Fibroblast of pulmonary artery (primary cell): Measurements from ENCODE around the gene GGT6.

Experiments used
- DNase-seq: peaks from one replicate; pipeline ENCODE4 v3.0.0-alpha.2; 2010; ENCODE audit warnings: low read depth
- H3K4me3 ChIP-seq: replicated peaks from 2 replicates; pipeline ENCODE4 v1.5.1; 2011; ENCODE audit warnings: low read depth, mild to moderate bottlenecking, control low read depth, low read length, moderate library complexity
- CTCF ChIP-seq: IDR thresholded peaks from 2 replicates; pipeline ENCODE4 v1.5.1; 2011; ENCODE audit warnings: mild to moderate bottlenecking, control low read depth, low read length, inconsistent platforms; ENCODE audit errors: missing control alignments

The GGT6 gene

DNA sequence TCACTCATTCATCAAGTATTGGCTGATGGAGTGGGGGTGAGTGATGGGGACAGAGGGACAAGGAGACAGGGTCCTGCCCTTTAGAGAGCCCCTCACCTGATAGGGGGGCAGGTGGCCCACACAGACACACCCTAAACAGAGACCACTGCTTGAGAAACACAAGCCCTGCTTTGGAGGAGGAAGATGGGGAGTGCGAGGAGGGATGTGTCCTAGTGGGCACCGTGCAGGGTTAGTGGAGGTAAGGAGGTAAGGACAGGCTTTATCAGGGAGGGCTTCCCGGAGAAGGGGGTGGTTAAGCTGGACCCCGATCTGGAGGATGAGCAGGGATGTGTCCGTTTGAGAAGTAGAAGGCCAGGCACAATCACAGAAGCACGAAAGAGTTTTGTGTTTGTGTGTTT, 15.8 kb upstream of the GGT6 start:
- TF ChIP-seq CTCF = no peak
- no peak overlapping the region for H3K4me3 ChIP-seq
- no peak for DNase-seq

DNA sequence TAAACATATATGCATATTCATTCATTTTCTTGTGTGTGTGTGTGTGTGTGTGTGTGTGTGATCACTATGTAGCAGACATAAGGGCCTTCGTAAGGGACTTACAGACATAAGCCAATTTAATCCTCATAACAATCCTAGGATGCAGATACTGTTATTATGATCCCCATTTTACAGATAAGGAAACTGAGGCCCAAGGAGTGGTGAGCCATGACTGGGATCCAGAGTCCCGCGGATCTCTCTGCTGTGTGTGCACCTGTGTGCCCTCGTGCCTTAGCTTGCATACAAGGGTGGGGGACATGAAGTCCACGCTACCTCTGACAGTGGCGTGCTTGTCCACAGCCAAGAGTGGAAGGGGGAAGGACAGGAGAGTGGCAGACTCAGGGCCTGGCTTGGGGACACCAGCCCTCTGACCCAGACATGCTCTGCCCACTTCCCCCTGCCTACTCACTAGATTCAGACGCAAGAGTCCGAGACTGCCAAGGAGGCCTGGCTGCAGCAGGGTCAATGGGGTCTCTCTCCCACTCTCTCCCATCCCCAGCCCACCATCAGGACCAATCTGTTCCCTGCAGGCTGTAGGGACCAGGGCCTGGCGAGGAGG, 14.2 kb upstream of the GGT6 start:
- no peak for DNase-seq
- H3K4me3 ChIP-seq = no peak overlapping the region
- no peak for TF ChIP-seq CTCF

- no peak for TF ChIP-seq CTCF
- H3K4me3 ChIP-seq = no peak overlapping the region
- no peak for DNase-seq
These were observed 13.3 kb upstream of the GGT6 start for GRCh38 chr17:4573669-4574068.

DNA sequence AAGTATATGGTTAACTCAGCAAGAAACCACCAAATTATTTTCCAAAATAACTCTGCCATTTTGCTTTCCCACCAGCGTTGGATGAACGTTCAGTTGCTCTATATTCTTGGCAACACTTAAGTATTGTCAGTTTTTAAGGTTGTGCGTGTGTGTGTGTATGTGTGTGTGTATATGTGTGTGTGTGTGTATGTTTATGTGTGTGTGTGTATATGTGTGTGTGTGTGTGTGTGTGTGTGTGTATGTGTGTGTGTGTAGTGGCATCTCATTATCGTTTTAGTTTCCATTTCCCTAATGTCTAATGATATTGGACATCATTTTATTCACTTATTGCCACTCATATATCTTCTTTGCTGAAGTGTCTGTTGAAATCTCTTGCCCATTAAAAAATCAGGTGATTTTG, 12.7 kb upstream of the GGT6 start:
- H3K4me3 ChIP-seq = no peak overlapping the region
- DNase-seq = no peak
- no peak for TF ChIP-seq CTCF

DNA sequence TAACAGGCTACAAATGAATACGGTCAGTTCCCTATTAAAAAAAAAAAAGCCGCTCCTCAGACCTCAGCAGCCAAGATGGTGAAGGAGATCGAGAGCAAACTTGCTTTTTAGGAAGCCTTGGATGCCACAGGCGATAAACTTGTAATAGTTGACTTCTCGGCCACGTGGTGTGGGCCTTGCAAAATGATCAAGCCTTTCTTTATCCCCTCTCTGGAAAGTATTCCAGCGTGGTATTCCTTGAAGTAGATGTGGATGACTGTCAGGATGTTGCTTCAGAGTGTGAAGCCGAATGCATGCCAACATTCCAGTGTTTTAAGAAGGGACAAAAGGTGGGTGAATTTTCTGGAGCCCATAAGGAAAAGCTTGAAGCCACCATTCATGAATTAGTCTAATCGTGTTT, 11.8 kb upstream of the GGT6 start:
- no peak for DNase-seq
- no peak overlapping the region for H3K4me3 ChIP-seq
- TF ChIP-seq CTCF = no peak

DNA sequence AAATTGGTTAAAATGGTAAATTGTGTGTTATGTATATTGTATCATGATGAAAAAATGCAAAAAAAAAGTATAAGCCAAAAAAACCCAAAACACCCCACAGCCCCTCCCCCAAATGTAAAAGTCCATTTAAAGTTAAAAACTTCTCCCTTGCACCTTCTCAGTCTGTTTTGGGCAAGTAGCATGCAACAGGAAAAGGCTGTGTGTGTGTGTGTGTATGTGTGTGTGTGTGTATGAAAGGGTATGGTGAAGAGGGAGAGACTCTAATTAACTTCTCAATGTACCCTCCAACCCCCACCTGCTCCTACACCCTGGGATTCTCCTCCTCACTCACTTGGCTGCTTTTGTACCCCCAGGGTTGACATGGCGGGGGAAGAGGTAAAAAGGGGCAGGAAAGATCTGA, 9.2 kb upstream of the GGT6 start:
- no peak for DNase-seq
- no peak for TF ChIP-seq CTCF
- H3K4me3 ChIP-seq = no peak overlapping the region

DNA sequence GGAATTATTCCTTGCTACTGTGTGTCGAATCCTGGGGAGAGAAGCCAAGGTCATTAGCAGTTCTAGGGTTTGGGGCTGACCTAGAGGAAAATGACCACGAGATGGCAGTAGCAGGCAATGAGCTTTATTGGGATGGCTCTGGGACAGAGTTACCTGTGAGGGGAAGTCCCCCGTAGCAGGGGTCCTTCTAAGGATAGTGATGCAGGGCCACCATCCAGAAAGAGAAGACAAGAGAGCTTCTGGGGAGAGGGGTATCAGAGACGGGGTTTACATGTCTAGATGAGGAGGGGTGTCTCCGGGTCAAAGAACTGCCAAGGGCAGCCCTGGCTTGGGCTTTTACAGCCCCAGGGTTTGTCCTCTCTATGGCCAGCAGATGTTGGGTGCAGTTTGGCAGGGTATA, 6.4 kb upstream of the GGT6 start:
- H3K4me3 ChIP-seq = no peak overlapping the region
- peak; percentile 82 for TF ChIP-seq CTCF
- DNase-seq = peak; percentile 60
